HG03457 (cell line): ENCODE results near the gene ZC3H15.
"Not testable (repeated sequence)": the region's sequence is repeated elsewhere in the genome, so short reads cannot be mapped to it uniquely, and the experiment has no call there.

ENCODE experiments used
- ATAC-seq: cut with Tn5 transposase; IDR thresholded peaks from one replicate; pipeline ENCODE4 v1.9.1; 2021; ENCODE audit warnings: moderate number of reproducible peaks; ENCODE audit not compliant: unreplicated experiment

ZC3H15 gene

GRCh38 chr2:186485871-186486650 is at the start of gene ZC3H15:
TSS of gene ZC3H15 (plus strand) at chr2:186486260. CDS start at chr2:186486383, 123 bp downstream.
- peak; percentile 85 for ATAC-seq

DNA sequence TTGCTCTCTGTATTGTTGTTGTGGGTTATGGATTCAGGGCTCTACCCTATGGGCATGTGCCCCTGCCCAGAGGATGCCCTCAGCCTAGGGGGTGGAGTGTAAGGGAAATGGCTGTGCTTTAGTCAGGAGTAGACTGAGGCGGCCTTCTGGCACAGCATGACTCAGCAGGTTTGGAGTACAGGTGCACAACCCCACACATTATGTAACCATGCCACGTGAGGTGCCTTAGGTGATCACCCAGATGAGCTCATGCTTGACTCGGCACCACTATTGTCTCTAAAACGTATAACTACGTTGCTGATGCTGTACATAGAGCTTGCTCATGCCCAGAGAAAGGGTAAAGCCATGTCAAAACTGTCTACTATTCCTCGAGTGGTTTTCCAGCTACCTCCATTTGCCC is 48.3 kb upstream of the ZC3H15 start:
- no peak for ATAC-seq

- not testable (repeated sequence) for ATAC-seq
Measured at GRCh38 chr2:186439673-186440095, 46.4 kb upstream of the ZC3H15 start.

- ATAC-seq: no peak
Measured at GRCh38 chr2:186440506-186440905, 45.6 kb upstream of the ZC3H15 start.

GRCh38 chr2:186442885-186443284 is 43.2 kb upstream of the ZC3H15 start:
- ATAC-seq: no peak

DNA sequence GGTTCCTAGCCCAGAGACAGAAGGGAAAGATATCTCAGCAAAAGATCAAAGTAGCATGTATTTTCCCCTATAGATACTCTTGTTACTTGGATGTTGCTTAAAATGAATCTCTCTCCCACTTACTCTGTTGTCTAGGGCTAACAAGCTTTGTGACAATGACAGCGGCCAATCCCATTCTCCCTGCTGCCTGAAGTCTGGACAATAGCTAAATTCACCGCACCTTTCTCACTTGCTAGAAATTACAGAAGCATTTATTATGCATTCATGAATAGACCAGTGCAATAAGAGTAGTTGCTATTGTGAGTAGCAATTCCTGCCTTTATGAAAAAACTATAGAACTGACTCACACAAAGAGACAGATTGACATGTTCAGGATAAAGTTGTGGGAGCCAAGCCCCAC is 42.2 kb upstream of the ZC3H15 start:
- ATAC-seq: no peak

- no peak for ATAC-seq
Measured at GRCh38 chr2:186445506-186445905, 40.6 kb upstream of the ZC3H15 start.

DNA sequence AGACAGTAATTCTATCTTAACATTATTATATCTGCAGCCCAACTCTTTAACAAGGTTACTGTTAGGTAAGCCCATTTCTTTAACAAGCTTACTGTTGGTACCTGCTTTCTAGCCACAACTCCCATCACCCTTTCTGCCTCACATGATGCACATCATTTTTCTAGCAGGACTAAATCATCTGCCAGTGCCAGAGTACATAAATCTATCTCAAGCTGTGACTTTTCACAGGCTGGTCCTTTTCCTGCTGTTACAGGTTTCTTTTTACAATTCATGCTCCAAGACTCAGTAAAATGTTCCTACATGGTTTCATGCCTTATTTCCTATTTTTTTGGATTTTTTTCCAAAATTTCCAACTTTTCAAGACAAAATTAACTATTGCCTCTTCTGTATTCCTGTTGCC is 30.4 kb upstream of the ZC3H15 start:
- no peak for ATAC-seq

- ATAC-seq: no peak
Measured at GRCh38 chr2:186456941-186457340, 29.1 kb upstream of the ZC3H15 start.

- no peak for ATAC-seq
Measured at GRCh38 chr2:186457908-186458307, 28.2 kb upstream of the ZC3H15 start.

GRCh38 chr2:186459009-186459408 is 27.1 kb upstream of the ZC3H15 start:
- ATAC-seq: no peak

- peak; percentile 88 for ATAC-seq
Measured at GRCh38 chr2:186460465-186460864, 25.6 kb upstream of the ZC3H15 start.

DNA sequence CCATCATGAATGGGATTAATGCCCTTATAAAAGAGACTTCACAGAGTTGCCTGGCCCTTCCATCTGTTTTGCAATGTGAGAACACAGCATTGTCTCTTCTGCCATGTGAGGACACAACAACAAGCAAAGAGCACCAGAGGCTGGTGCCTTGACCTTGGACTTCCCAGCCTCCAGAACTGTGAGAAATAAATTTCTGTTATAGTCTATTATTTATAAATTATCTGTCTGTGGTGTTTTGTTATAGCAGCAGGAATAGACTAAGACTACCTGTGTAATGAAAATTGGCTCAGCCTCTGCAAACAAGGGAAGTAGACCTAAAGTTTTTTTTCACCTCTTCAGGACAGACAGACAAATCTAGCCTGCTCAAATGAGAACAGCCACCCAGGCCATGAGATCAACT is 19.3 kb upstream of the ZC3H15 start:
- no peak for ATAC-seq

DNA sequence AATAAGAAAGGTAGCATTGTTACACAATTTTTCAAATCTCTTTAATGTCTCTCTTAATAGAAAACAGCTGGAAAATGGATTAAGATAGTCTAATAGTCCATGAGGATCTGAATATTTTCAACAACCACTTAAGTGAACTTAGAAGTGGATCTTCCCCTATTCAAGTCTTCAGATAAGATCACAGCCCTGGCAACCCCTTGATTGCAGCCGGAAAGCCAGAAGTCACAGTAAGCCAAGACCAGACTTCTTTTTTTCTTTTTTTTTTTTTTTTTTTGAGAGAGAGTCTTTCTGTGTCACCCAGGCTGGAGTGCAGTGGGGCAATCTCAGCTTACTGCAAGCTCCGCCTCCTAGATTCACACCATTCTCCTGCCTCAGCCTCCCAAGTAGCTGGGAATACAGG is 18.6 kb upstream of the ZC3H15 start:
- no peak for ATAC-seq

DNA sequence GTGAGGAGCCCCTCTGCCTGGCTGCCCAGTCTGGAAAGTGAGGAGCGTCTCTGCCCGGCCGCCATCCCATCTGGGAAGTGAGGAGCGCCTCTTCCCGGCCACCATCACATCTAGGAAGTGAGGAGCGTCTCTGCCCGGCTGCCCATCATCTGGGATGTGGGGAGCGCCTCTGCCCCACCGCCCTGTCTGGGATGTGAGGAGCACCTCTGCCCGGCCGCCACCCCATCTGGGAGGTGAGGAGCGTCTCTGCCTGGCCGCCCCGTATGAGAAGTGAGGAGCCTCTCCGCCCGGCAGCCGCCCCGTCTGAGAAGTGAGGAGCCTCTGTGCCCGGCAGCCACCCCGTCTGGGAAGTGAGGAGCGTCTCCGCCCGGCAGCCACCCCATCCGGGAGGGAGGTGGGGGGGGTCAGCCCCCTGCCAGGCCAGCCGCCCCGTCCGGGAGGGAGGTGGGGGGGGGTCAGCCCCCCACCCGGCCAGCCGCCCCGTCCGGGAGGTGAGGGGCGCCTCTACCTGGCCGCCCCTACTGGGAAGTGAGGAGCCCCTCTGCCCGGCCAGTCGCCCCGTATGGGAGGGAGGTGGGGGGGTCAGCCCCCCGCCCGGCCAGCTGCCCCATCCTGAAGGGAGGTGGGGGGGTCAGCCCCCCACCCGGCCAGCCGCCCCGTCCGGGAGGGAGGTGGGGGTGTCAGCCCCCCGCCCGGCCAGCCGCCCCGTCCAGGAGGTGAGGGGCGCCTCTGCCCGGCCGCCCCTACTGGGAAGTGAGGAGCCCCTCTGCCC is 13.2 kb upstream of the ZC3H15 start:
- ATAC-seq: not testable (repeated sequence)

- not testable (repeated sequence) for ATAC-seq
Measured at GRCh38 chr2:186474239-186474638, 11.8 kb upstream of the ZC3H15 start.

DNA sequence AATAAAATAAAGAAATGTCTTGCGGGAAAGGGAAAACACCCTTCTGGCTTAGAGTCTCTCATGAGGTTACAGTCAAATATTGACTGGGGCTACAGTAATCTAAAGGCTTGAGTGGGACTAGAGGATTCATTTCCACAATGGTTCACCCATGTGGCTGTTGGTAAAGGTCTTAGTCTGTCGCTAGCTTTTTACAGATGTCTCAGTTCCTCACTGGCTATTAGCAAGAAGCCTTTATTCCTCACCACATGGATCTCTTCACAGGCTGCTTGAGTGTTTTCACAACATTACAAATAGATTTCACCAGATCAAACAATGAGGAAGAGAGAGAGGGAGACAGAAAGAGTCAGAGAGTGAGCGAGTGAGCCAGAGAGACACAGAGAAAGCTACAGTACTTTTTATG is 8.3 kb upstream of the ZC3H15 start:
- ATAC-seq: peak; percentile 46

GRCh38 chr2:186480991-186481390 is 5.1 kb upstream of the ZC3H15 start:
- ATAC-seq: no peak

DNA sequence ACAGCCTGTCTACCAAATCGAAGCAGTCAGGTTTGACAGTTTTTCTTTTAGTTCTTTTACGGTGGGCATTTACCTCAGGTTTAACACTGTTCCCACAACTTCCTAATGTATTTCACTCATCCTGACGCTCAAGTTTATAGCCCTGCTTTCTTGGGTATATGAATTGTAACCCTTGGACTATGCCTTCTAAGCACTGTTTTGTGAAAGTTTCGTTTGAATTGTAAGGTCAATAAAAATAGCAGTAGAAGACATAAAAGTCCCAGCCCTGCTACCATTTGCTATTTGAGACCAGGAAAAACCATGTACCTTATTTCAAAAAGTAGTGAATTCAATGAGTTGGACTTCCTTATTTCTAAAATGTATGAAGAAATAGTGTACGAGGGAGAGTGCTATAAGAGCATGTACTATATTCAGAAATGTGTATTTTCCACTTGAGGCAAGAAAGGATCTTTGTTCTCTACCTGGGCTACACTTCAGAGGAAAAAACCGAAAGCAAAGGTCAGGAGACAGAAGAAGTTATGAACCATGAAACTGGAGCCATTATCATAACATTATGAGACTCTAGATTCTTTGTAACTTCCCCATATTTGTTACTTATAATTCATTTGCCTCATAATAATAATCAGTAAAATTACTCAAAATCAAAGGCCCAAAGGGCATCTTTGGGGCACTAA is 1.9 kb upstream of the ZC3H15 start:
- no peak for ATAC-seq

GRCh38 chr2:186485576-186485870 is 537 bp upstream of the ZC3H15 start:
- ATAC-seq: no peak

DNA sequence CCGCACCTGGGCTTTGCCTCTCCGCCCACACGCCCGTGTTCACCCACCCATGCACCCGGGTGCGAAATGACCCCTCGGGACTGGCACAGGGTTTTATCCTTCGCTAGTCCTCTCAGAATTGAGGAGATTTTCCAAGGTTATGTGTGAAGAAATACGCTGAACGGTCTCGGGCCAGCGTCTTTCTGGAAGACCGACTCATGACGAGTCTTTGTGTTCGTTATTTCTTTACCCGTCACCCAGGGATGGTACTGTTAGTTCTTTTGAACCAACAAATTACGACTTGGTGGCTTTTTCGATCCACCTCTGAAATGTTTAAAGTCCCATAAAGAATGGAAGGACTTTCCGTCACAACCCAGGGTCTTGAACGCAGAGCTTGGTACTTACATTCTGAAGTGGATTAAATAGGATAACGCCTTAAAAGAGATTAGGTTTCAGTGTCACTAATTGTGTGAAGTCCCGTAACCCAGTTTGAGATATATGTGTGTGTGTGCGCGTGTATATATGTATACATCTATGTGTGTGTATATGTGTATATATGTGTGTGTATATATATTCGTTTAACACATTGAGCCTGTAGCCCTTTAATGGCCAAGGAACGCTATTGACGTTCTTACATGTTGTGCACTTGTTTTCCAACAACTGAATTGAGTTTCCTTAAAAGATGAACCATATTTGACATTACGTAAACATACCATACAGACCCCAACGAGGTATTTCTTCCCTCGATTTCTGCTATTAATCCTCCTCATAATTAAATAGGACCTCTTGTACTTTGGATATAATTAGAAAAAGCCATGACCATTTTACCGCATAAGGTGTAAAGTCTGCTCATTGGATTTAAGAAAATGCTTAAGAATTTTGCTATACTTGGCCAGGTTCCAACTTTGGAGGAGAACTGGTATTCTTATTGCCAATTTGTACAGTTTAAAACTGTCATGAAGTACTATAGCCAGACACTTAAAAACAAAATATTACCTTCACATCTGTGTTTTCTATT is 889 bp downstream of the ZC3H15 start:
- ATAC-seq: no peak
